Aorta (tissue), 5 donors: ENCODE results near the gene GOLGA6L7. TPM values are rescaled to one million over a fixed set of nuclear protein-coding genes. Genes with fewer than 3 reads are reported as not detected.
A peak's percentile ranks its signal among the peaks of the same experiment; 100 is the strongest.

ENCODE experiments used
- ATAC-seq: fragments of 200-7000 bp; cut with Tn5 transposase; one replicate; pipeline ENCODE4 v1.9.1; 2022; ENCODE audit warnings: moderate library complexity; ENCODE audit not compliant: low FRiP score
- DNase-seq, 2 donors: peaks; one replicate each; pipeline ENCODE4 v3.0.0-alpha.2; 2020
- H3K27ac ChIP-seq, 2 donors: one replicate each; pipeline ENCODE4 v1.5.1; 2013; ENCODE audit warnings: low read length in 2 of 2, mild to moderate bottlenecking in 2 of 2, moderate library complexity in 2 of 2, control low read depth in 1 of 2, inconsistent platforms in 1 of 2, low read depth in 1 of 2
- H3K27me3 ChIP-seq, 2 donors: one replicate each; pipeline ENCODE4 v1.6.1; 2013; ENCODE audit warnings: control low read depth in 1 of 2, low read length in 1 of 2, mild to moderate bottlenecking in 1 of 2, moderate library complexity in 1 of 2; ENCODE audit not compliant: insufficient read depth in 2 of 2, control insufficient read depth in 1 of 2
- H3K36me3 ChIP-seq, 2 donors: one replicate each; pipeline ENCODE4 v1.6.1; 2013; ENCODE audit warnings: control low read depth in 1 of 2, low read length in 1 of 2, mild to moderate bottlenecking in 1 of 2; ENCODE audit not compliant: insufficient read depth in 2 of 2, control insufficient read depth in 1 of 2
- H3K4me1 ChIP-seq, 2 donors: one replicate each; pipeline ENCODE4 v1.6.1; 2013; ENCODE audit warnings: low read length in 2 of 2, control low read depth in 1 of 2, mild to moderate bottlenecking in 1 of 2, moderate library complexity in 1 of 2; ENCODE audit not compliant: insufficient read depth in 2 of 2, control insufficient read depth in 1 of 2
- H3K4me3 ChIP-seq, 2 donors: one replicate each; pipeline ENCODE4 v1.5.1; 2013; ENCODE audit warnings: low read length in 2 of 2, control low read depth in 1 of 2, mild to moderate bottlenecking in 1 of 2
- H3K9me3 ChIP-seq: one replicate; pipeline ENCODE4 v1.6.1; 2013; ENCODE audit warnings: mild to moderate bottlenecking, low read length; ENCODE audit not compliant: control insufficient read depth
- WGBS, 2 donors: extraction: QIAGEN DNeasy Blood & Tissue Kit; methylation state at CpG; one replicate each; pipeline ENCODE4 v1.1.7; 2013; 5-methylcytosine and 5-hydroxymethylcytosine counted together
- intact Hi-C, 2 donors: fragments of 100-400 bp; cut with DNase I; formaldehyde crosslinking; loops; one replicate each; pipeline versions ENCODE4 v1.14.2 to v1.15.0; 2022
- polyA plus RNA-seq, 2 donors: library from polyadenylated mRNA; stranded (reverse); fragments of 200-250 nt; gene quantifications; one replicate each; pipeline ENCODE4 v1.2.3, GENCODE V29; 2013
- total RNA-seq, 2 donors: library from RNA; stranded (reverse); fragmentation: NEBNext Ultra II Directional; extraction: Animal tissue kit (Norgen Biotek cat#: 25700); gene quantifications; one replicate each; pipeline ENCODE4 v1.2.1, GENCODE V29; 2021
- donor health status: healthy with polysubstance abuse.
- donor health status: Bipolar disorder and iron deficiency.
- donor health status: DM: no; HTN: no; CAD: no.
- donor health status: DM: no; HTN: no; CAD: no.
- donor health status: DM: yes; HTN: yes; CAD: no.

GOLGA6L7 gene
- total and polyA plus RNA-seq, 4 donors, result not detected

- DNase-seq, result peak in 1 of 2 donors; percentile 76
- no peak for ATAC-seq
- Histone ChIP-seq H3K4me1 (no peaks in the 10 kb centered on the region), H3K36me3 (no peaks in the 10 kb centered on the region), H3K27me3 (no peaks in the 10 kb centered on the region), H3K27ac (no peak within 1 kb of the TSS), H3K9me3 (no peaks in the 10 kb centered on the region), H3K4me3 (peak within 1 kb of the TSS; percentile 44 to 70)
- WGBS, 2 donors, result 1% methylated on average over 94 to 109 of the region's 109 CpGs
- intact Hi-C loops, result no loop called here
Measured at GRCh38 chr15:28885630-28886430, 37.4 kb upstream of the GOLGA6L7 start, which contains the start of gene APBA2. APBA2 (plus strand) TSS chr15:28885974; CDS start chr15:29053885, 167,911 bp downstream.

- peak in 1 of 2 donors; percentile 56 for DNase-seq
- Histone ChIP-seq H3K27me3 (no peaks in the 10 kb centered on the region), H3K4me3 (no peak overlapping the region), H3K9me3 (no peaks in the 10 kb centered on the region), H3K36me3 (no peaks in the 10 kb centered on the region), H3K4me1 (no peaks in the 10 kb centered on the region), H3K27ac (no peak overlapping the region)
- ATAC-seq, result no peak
- intact Hi-C loops, result no loop called here
- 41 to 44% methylated on average over 31 of the region's 31 CpGs for WGBS, 2 donors
Measured at GRCh38 chr15:28885128-28885629, 36.7 kb upstream of the GOLGA6L7 start.

- DNase-seq (peak in 1 of 2 donors; percentile 57), ATAC-seq (no peak)
- Histone ChIP-seq H3K36me3 (no peaks in the 10 kb centered on the region), H3K4me1 (no peaks in the 10 kb centered on the region), H3K27ac (no peak overlapping the region), H3K27me3 (no peaks in the 10 kb centered on the region), H3K9me3 (no peaks in the 10 kb centered on the region), H3K4me3 (no peak overlapping the region)
- 94 to 97% methylated on average over 11 of the region's 11 CpGs for WGBS, 2 donors
- intact Hi-C loops, result no loop called here
Measured at GRCh38 chr15:28884151-28884940, 35.9 kb upstream of the GOLGA6L7 start.

GRCh38 chr15:28881600-28881999 lies 33.2 kb upstream of the GOLGA6L7 start:
- no peak overlapping the region for H3K4me3 ChIP-seq
- intact Hi-C loops, result no loop called here
- no peak for ATAC-seq

GRCh38 chr15:28881170-28881569 lies 32.7 kb upstream of the GOLGA6L7 start:
- intact Hi-C loops, result no loop called here
- 71 to 79% methylated on average over 3 of the region's 3 CpGs for WGBS, 2 donors
- Histone ChIP-seq H3K36me3 (no peaks in the 10 kb centered on the region), H3K27me3 (no peaks in the 10 kb centered on the region), H3K4me1 (no peaks in the 10 kb centered on the region), H3K4me3 (no peak overlapping the region), H3K9me3 (no peaks in the 10 kb centered on the region), H3K27ac (no peak overlapping the region)
- DNase-seq, result peak in 1 of 2 donors; percentile 31
- no peak for ATAC-seq

More at GRCh38 chr15:28881600-28881999, 33.2 kb upstream of the GOLGA6L7 start:
- no peaks in the 10 kb centered on the region for H3K27me3 ChIP-seq
- no peaks in the 10 kb centered on the region for H3K9me3 ChIP-seq
- no peak for DNase-seq
- no peaks in the 10 kb centered on the region for H3K4me1 ChIP-seq
- H3K36me3 ChIP-seq, result no peaks in the 10 kb centered on the region
- WGBS, 2 donors, result 97 to 100% methylated on average over 1 of the region's 1 CpG
- no peak overlapping the region for H3K27ac ChIP-seq

GRCh38 chr15:28880680-28881079 lies 32.2 kb upstream of the GOLGA6L7 start:
- ATAC-seq (no peak), DNase-seq (peak in 1 of 2 donors; percentile 3)
- WGBS, 2 donors, result 88 to 91% methylated on average over 5 of the region's 5 CpGs
- no peak overlapping the region for H3K27ac ChIP-seq
- H3K27me3 ChIP-seq, result no peaks in the 10 kb centered on the region
- H3K4me1 ChIP-seq, result no peaks in the 10 kb centered on the region
- H3K4me3 ChIP-seq, result no peak overlapping the region
- H3K36me3 ChIP-seq, result no peaks in the 10 kb centered on the region
- no peaks in the 10 kb centered on the region for H3K9me3 ChIP-seq
- intact Hi-C loops, result no loop called here

GRCh38 chr15:28879551-28879950 lies 31.1 kb upstream of the GOLGA6L7 start:
- intact Hi-C loops, result no loop called here
- Histone ChIP-seq H3K36me3 (no peaks in the 10 kb centered on the region), H3K4me1 (no peaks in the 10 kb centered on the region), H3K27me3 (no peaks in the 10 kb centered on the region), H3K4me3 (no peak overlapping the region), H3K27ac (no peak overlapping the region), H3K9me3 (no peaks in the 10 kb centered on the region)
- DNase-seq, result peak in 1 of 2 donors; percentile 30
- no peak for ATAC-seq
- WGBS, 2 donors, result 87 to 93% methylated on average over 9 of the region's 9 CpGs

- no peaks in the 10 kb centered on the region for H3K4me1 ChIP-seq
- no peak overlapping the region for H3K27ac ChIP-seq
- DNase-seq (peak in 1 of 2 donors; percentile 34), ATAC-seq (no peak)
- 84 to 86% methylated on average over 15 of the region's 15 CpGs for WGBS, 2 donors
- no peak overlapping the region for H3K4me3 ChIP-seq
- intact Hi-C loops, result no loop called here
- H3K9me3 ChIP-seq, result no peaks in the 10 kb centered on the region
- no peaks in the 10 kb centered on the region for H3K27me3 ChIP-seq
- H3K36me3 ChIP-seq, result no peaks in the 10 kb centered on the region
Measured at GRCh38 chr15:28878209-28878608, 29.8 kb upstream of the GOLGA6L7 start.
